ENCODE data around the gene ZNF319. TPM values are rescaled to one million over a fixed set of nuclear protein-coding genes. Genes with fewer than 3 reads are reported as not detected.

ZNF319 gene
- total RNA-seq: 2.7 and 4.1 TPM in 2 replicates

GRCh38 chr16:57999971-58000705, at the start of gene ZNF319:
ZNF319 (minus strand) TSS chr16:58000672; CDS start chr16:57998265, 2,407 bp downstream.
- DNase-seq (ENCODE audit: low read depth, low spot score): no peak

- DNase-seq (ENCODE audit: low read depth, low spot score): no peak
Observed at GRCh38 chr16:58049232-58050185, 49.0 kb upstream of the ZNF319 start.

GRCh38 chr16:58048494-58049231, 48.2 kb upstream of the ZNF319 start:
- DNase-seq (ENCODE audit: low read depth, low spot score): no peak

GRCh38 chr16:58047557-58048348, 47.3 kb upstream of the ZNF319 start:
- DNase-seq (ENCODE audit: low read depth, low spot score): no peak

GRCh38 chr16:58046936-58047335, 46.5 kb upstream of the ZNF319 start:
- no peak for DNase-seq (ENCODE audit: low read depth, low spot score)

- DNase-seq (ENCODE audit: low read depth, low spot score): no peak
Observed at GRCh38 chr16:58046054-58046881, 45.8 kb upstream of the ZNF319 start.

GRCh38 chr16:58045096-58045495, 44.6 kb upstream of the ZNF319 start:
- DNase-seq (ENCODE audit: low read depth, low spot score): no peak

GRCh38 chr16:58044266-58045019, 44.0 kb upstream of the ZNF319 start:
- no peak for DNase-seq (ENCODE audit: low read depth, low spot score)

GRCh38 chr16:58043571-58044155, 43.2 kb upstream of the ZNF319 start:
- DNase-seq (ENCODE audit: low read depth, low spot score): no peak

GRCh38 chr16:58042886-58043515, 42.5 kb upstream of the ZNF319 start:
- no peak for DNase-seq (ENCODE audit: low read depth, low spot score)

GRCh38 chr16:58042001-58042885, 41.8 kb upstream of the ZNF319 start:
- DNase-seq (ENCODE audit: low read depth, low spot score): no peak

GRCh38 chr16:58041628-58041955, 41.1 kb upstream of the ZNF319 start:
- no peak for DNase-seq (ENCODE audit: low read depth, low spot score)

- DNase-seq (ENCODE audit: low read depth, low spot score): no peak
Observed at GRCh38 chr16:58040945-58041627, 40.6 kb upstream of the ZNF319 start.

GRCh38 chr16:58040496-58040846, 40.0 kb upstream of the ZNF319 start:
- no peak for DNase-seq (ENCODE audit: low read depth, low spot score)

- no peak for DNase-seq (ENCODE audit: low read depth, low spot score)
Observed at GRCh38 chr16:58039829-58040495, 39.5 kb upstream of the ZNF319 start.

- no peak for DNase-seq (ENCODE audit: low read depth, low spot score)
Observed at GRCh38 chr16:58038219-58038641, 37.8 kb upstream of the ZNF319 start.

Measured in pulmonary artery endothelial cell (primary cell).